HFF-Myc (cell line): ENCODE data around the gene EIF4E2.

Experiments used
- DNase-seq: peaks from one replicate; pipeline ENCODE4 v3.0.0-alpha.2; 2011; ENCODE audit warnings: low read depth; ENCODE audit errors: extremely low read depth
- H3K4me3 ChIP-seq: replicated peaks from 2 replicates; pipeline ENCODE4 v1.5.1; 2011; ENCODE audit warnings: low read depth, mild to moderate bottlenecking, control low read depth, low read length
- TF ChIP-seq, protein P1 (sequence below): IDR thresholded peaks from 2 replicates; pipeline ENCODE4 v1.5.1; 2012; ENCODE audit warnings: mild to moderate bottlenecking, low read depth, low read length, control low read depth; ENCODE audit errors: missing control alignments

EIF4E2 gene

DNA sequence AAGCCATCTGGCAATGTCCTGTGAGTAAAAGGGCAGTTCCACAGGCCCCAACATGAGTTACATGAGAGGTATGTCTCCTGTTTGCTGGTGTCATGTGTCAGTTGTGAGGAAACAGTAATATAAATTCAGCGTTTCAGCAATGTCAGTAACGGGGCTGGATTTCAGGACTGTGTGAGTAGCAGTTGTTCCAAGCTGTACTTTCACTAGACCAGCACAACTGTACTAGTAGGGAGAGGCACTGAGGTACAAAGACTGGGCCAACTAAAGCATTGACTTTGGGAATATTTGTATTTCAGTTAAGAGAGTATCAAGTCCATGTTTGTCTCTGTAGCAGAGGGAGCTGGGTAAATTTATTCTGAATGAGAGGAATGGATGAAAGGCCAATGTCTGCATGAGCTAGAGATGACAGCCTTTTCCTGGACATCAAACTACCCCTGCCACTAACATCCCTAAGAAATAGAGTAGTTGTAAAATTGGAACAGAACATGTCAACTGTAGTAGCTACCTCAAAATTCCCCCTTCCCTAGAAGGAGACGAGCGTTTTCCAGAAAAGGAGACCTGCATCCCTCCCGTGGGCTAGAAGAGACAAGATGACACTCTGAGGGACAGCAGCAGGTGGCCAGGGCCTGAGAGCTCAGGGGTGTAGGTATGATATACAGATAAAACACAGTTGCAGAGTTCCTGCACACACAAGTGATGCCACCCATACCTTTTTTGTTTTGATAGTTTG is 24.4 kb downstream of the EIF4E2 start:
- peak; percentile 11 for DNase-seq
- TF ChIP-seq, protein P1, sequence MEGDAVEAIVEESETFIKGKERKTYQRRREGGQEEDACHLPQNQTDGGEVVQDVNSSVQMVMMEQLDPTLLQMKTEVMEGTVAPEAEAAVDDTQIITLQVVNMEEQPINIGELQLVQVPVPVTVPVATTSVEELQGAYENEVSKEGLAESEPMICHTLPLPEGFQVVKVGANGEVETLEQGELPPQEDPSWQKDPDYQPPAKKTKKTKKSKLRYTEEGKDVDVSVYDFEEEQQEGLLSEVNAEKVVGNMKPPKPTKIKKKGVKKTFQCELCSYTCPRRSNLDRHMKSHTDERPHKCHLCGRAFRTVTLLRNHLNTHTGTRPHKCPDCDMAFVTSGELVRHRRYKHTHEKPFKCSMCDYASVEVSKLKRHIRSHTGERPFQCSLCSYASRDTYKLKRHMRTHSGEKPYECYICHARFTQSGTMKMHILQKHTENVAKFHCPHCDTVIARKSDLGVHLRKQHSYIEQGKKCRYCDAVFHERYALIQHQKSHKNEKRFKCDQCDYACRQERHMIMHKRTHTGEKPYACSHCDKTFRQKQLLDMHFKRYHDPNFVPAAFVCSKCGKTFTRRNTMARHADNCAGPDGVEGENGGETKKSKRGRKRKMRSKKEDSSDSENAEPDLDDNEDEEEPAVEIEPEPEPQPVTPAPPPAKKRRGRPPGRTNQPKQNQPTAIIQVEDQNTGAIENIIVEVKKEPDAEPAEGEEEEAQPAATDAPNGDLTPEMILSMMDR, result no peak
- no peak overlapping the region for H3K4me3 ChIP-seq

DNA sequence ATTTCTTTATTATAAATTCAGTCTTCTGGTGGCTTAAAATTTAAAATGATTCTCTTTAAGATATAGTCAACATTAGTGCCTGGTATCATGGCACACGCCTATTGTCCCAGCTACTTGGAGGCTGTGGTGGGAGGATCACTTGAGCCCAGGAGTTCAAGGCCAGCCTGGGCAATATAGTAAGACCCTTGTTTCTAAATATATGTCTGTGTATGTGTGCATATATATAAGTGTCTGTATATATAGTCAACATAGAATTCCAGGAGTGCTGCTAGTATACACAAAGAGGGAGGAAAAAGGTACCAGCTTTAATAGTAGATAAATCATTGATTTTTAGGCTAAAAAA is 24.9 kb downstream of the EIF4E2 start:
- TF ChIP-seq, protein P1, result no peak

DNA sequence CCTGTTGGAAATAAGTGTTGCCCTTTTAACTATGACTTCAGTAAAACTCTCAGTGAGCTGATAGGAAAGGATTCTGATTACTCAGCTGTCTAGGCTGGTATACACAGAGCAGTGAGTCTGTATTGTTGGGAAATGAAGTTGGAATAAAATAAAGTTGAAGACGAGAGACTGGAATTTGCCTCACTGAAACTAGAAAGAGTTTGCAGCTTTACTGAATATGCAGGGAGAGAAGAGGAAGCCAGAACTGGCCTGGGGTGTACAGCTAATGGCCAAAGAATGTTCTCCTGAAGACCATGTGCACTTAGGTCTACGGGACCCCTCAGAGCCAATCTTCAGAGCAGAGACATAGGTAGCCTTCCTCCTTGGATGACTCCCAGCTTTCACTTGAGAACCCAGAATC is 26.5 kb downstream of the EIF4E2 start:
- H3K4me3 ChIP-seq, result no peak overlapping the region
- TF ChIP-seq, protein P1, result no peak
- peak; percentile 1 for DNase-seq

More for the DNA sequence above, 24.9 kb downstream of the EIF4E2 start:
- no peak overlapping the region for H3K4me3 ChIP-seq
- DNase-seq, result no peak

DNA sequence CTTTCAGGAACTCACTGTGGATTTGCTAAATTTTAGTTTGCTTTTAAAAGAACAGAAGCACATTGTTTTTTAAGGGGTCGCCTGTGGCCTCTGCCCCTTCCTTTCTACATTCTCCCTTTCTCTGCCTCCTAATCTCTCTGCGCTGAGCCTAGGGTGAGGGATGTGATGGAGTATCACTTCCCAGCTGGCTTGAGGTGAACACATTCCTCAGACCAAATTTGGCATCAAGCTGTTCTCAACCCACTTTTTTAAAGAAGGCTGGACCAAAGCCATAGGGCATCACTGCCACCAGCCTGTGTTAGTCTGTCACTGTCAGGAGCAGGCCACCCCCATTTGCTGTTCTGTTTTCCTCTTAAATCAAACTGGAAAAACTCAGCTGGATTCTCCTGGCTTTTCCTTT is 27.4 kb downstream of the EIF4E2 start:
- DNase-seq, result no peak
- TF ChIP-seq, protein P1, result no peak
- H3K4me3 ChIP-seq, result no peak overlapping the region

DNA sequence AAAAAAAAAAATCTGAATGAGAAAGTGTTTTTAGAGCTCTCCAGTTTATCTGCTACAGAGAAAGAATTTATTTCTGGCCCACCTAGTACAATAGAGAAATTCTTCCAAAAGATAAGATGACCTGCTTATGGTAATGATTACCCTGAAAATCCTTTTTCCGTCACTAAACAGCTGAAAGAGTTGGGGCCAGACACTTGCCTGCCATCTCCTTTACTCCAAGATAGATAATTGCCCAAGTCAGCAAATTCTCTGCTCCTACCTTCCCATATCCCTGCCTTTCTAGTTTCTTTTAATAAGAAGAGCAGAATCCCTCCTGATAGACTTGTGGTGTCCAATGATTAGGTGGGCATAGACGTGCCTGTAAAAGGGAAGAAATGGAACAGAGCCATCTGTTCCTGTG is 28.1 kb downstream of the EIF4E2 start:
- DNase-seq, result no peak
- TF ChIP-seq, protein P1, result no peak
- H3K4me3 ChIP-seq, result no peak overlapping the region

DNA sequence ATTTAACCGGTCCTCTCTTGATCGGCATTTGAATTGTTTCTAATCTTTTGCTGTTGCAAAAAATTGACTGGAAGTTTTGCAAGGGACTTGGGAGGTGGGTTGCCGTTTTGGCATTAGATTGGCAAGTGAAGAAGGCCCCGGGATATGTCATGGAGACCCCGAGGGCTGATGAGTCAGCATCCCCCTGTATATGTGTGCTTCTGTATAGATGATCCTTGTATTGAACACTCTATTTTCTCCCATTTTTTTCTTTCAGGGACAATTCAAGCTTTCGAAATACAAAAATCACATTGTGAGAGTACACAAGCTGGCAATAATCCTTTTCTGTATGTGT is 30.1 kb downstream of the EIF4E2 start:
- TF ChIP-seq, protein P1, result no peak
- no peak for DNase-seq
- no peak overlapping the region for H3K4me3 ChIP-seq

DNA sequence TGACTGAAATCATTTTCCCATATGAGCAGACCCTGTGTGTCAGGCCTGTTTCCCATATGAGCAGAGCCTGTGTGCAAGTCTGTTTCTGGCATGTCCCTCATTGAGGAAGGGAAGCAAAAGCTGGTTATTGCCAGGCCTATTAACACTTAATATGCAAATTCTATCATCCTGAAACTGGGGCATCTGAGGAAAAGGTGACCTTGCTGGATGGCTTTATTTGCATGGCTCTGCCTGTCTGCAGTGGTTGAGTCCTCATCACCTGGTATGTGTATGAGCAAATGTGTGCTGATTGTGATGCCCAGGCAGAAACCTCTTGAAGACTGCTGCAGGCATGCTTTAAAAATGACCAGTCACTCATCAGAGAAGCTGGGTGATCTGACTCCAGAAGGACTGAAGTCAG is 31.2 kb downstream of the EIF4E2 start:
- TF ChIP-seq, protein P1, result no peak
- DNase-seq, result no peak
- H3K4me3 ChIP-seq, result no peak overlapping the region
